ENCODE results near the gene LPCAT2.

Gene LPCAT2

DNA sequence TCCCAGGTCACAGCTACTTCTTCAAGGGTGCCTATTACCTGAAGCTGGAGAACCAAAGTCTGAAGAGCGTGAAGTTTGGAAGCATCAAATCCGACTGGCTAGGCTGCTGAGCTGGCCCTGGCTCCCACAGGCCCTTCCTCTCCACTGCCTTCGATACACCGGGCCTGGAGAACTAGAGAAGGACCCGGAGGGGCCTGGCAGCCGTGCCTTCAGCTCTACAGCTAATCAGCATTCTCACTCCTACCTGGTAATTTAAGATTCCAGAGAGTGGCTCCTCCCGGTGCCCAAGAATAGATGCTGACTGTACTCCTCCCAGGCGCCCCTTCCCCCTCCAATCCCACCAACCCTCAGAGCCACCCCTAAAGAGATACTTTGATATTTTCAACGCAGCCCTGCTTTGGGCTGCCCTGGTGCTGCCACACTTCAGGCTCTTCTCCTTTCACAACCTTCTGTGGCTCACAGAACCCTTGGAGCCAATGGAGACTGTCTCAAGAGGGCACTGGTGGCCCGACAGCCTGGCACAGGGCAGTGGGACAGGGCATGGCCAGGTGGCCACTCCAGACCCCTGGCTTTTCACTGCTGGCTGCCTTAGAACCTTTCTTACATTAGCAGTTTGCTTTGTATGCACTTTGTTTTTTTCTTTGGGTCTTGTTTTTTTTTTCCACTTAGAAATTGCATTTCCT, 3.4 kb upstream of the LPCAT2 start:
- DNase-seq, result no peak

DNA sequence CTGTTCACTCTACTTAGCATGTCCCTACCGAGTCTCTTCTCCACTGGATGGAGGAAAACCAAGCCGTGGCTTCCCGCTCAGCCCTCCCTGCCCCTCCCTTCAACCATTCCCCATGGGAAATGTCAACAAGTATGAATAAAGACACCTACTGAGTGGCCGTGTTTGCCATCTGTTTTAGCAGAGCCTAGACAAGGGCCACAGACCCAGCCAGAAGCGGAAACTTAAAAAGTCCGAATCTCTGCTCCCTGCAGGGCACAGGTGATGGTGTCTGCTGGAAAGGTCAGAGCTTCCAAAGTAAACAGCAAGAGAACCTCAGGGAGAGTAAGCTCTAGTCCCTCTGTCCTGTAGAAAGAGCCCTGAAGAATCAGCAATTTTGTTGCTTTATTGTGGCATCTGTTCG, 2.8 kb upstream of the LPCAT2 start:
- DNase-seq, result no peak

DNA sequence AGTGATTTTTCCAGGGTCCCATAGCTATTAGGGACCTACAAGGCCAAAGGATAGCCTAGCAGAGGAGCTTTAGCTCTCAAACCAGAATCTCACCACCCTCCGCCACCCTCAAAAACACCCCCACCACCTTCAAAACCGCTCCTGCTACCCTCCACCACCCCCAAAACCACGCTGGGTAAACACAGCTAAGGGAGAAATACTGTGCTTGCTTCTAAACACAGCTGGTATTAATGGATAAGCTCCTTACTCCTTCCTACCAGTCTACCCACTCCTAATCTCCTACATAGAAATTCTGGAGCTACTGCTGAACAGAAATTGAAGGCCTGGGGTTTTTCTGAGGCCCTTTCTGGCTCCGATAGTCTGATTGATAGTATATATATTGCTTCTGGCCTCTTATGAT, 2.2 kb upstream of the LPCAT2 start:
- no peak for DNase-seq

DNA sequence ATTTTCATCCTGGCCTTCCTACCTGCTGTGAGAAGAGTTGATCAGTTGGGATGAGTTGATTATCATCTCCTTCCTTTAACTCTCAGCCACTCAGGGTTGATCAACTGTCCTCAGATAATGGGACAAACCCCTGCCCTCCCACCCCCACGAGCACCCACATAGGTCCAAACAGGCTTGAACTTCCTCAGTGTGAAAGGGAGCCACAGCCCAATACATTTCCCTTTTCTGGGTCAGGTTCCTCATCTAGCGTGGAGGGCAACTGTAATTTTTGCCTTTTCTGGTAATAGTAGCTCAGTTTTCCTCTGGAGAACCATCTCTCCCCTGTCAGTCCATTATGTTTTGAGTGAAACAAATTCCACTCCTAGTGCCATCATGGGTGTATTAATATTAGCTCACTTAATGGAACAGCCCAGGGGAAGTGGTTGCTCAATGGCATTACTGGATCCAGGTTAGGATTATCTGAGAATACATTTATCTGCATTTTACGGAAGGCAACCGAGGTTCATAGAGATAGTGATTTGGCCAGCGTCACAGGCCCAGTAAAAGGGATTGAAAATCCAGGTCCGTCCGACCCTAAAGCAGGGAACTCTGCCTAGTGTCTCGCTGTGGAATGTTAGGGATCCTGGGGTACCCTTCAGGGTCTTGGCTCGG, 476 bp upstream of the LPCAT2 start:
- no peak for DNase-seq

GRCh38 chr16:55510185-55510805, 1.4 kb downstream of the LPCAT2 start:
- DNase-seq, result no peak

DNA sequence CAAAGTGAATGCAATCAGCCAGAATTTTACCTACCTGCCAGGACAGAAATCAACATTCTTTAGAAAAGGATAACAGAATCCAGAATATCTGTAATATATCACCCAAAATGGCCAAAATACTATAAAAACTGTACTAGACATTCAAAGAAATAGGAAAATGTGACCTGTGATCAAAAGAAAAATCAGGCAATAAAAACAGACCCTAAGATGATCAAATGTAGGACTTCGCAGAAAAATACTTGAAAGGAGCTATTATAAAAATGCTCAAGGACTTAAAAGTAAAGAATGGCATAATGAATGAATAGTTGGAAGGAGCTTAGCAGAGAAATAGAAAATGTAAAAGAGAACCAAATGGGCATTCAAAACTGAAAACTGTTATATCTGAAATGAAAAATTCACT, 4.1 kb downstream of the LPCAT2 start:
- DNase-seq, result no peak

- DNase-seq, result no peak
These were observed 4.7 kb downstream of the LPCAT2 start for GRCh38 chr16:55513616-55514015.

DNA sequence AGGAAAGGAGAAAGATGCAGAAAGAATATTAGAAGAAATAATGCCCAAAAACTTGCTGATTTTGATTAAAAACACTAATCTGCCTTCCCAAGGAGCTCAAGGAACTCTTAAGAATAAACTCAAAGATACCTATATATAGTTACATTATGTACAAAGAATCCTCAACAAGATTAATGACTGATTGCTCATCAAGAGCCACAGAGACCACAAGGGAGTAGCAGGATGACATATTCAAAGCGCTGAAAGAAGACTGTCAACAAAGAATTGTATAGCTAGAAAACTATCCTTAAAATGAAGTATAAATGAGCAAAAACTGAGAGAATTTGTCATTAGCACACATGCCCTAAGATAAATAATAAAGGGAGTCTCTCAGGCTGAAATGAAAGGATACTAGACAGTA, 6.2 kb downstream of the LPCAT2 start:
- no peak for DNase-seq

DNA sequence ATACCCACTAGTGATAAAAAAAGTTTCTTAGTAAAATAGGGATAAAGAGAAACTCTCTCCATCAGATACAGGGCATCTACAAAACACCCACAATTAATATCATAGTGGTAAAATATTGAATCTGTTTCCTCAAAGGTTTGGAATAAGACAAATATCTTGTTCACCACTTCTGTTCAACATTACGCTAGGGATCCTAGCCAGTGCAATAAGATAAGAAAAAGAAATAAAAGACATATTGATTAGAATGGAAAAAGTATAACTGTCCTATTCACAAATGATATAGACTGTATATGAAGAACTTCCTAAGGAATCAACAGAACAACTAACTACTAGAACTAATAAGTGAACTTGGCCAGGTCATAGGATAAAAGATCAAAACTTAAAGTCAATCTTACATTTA, 12.9 kb downstream of the LPCAT2 start:
- no peak for DNase-seq

GRCh38 chr16:55526441-55526840, 17.6 kb downstream of the LPCAT2 start:
- no peak for DNase-seq

GRCh38 chr16:55527885-55528284, 19.0 kb downstream of the LPCAT2 start:
- DNase-seq, result no peak

- no peak for DNase-seq
These were observed 20.1 kb downstream of the LPCAT2 start for GRCh38 chr16:55529018-55529417.

- no peak for DNase-seq
These were observed 21.5 kb downstream of the LPCAT2 start for GRCh38 chr16:55530316-55530856.

DNA sequence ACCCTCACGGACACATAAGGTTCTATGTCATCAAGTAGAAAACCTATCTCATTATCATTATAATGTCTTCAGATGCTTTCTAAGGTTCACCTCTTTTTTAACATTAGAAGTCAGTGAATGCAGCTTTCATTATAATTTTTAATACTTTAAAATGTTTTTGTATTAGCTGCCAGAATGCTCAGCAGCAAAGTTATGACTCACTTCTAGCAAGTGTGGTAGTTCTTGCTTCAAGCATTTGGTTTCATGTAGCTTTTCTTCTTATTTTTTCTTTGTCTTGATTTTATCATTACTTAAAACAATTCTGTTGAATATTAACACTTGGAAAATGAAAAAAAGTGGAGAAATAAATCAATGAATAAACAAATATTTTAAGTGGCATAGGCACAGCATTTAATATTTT, 23.4 kb downstream of the LPCAT2 start:
- DNase-seq, result no peak

DNA sequence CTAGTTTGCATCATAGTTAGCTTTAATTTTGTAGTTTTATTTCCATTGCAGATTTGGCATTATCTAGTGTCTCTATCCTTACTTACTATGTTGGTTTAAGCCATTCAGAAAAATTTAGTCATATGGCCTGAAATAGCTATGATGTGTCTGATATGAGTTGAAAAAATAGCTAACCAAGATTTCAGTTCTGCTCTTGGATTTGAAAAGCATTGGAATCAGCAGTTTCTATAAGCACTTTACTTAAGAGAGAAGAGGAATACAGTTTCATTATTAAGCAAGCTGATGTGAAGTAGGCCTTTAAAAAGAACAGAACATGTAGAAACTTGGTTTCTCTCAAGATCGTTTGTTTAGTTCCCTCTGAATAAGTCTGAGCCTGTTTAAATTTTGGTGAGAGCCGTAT, 25.9 kb downstream of the LPCAT2 start:
- no peak for DNase-seq

DNA sequence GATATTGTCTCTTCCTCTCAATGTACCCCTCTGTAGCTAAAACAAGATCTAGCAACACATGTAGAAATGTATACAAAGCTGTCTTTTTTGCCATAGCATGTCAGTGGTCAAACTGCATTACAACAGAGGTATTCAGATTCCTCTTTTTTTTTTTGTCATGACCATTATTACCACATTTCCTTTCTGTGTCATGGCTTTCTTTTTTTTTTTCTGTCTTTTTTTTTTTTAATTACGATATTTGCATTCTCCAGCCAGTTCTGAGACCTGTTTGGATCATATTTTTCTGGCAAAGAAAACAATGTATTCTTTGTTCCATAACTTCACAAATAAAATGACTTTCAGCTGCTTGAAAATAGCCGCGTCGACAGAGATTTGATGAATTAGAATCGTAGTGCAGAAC, 30.2 kb downstream of the LPCAT2 start:
- DNase-seq, result no peak

GRCh38 chr16:55539488-55539887, 30.6 kb downstream of the LPCAT2 start:
- no peak for DNase-seq

DNA sequence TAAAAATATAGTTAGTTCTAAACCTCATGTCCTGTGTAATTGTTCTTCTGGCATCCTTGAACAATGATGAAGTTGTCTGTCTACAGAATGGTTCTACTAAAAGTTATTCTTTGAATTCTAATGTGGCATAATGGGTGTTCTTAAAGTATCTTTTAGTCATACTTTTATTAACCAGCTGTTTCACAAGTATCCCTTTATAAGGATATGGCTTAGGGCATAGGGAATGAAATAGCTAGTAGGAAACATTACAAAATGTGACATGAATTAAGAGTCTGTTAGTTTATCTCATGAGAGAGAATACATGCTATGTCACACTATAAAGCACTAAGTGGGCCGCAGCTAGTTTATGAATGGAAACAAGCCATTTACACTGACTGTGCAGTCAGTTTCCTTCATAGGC, 31.3 kb downstream of the LPCAT2 start:
- DNase-seq, result no peak

GRCh38 chr16:55542459-55543082, 33.7 kb downstream of the LPCAT2 start:
- no peak for DNase-seq

DNA sequence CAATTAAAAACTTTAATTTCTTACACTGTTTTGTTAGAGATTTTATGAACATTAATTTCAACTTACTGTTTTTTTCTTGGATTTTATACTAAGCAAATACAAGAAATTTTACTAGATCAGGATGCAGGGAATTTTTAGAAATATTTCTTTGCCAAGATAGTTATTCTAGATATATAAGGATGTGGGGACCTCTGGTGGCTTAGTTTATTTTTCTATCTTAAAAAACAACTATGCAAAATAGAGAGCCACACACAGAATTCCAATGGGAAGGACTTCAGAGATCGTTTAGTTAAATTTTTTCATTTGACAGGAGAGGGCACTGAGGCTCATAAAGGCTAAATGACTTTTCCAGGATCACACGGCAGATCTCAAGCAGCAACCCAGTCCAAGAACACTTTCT, 34.6 kb downstream of the LPCAT2 start:
- DNase-seq, result no peak

DNA sequence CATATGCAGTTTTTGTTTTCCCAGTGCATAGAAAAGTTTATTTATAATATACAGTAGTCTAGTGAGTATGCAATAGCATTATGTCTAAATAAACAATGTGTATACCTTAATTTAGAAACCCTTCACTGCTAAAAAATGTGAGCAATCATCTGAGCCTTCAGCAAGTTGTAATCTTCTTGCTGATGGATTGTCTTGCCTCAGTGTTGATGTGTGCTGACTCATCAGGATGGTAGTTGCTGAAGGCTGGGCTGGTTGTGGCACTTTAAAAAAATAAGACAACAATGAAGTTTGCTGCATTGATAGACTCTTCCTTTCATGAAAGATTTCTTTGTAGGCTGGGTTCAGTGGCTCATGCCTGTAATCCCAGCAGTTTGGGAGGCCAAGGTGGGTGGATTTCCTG, 43.7 kb downstream of the LPCAT2 start:
- no peak for DNase-seq

GRCh38 chr16:55555436-55555835, 46.6 kb downstream of the LPCAT2 start:
- DNase-seq, result no peak

- DNase-seq, result no peak
These were observed 48.3 kb downstream of the LPCAT2 start for GRCh38 chr16:55557186-55557585.

DNA sequence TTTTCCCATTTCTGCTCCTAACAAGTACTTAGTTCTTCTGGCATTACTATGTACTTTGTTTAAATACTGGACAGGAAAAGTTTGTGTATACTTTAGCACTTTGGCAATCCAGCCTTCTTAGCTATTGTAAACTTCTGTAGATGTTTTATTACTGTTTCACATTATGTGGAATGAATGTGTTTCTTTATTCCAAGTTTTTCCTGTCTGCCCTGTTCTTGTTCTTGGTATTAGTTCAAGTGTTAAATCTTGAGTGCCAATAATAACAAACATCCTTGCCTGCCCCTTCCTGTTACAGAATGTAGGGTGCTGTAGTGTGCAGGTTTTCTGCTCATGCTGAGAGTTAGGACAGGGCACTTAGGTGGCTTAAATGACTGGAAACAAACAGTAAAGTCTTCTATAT, 50.4 kb downstream of the LPCAT2 start:
- DNase-seq, result no peak
